ENCODE data around the gene CELSR1.

The CELSR1 gene

DNA sequence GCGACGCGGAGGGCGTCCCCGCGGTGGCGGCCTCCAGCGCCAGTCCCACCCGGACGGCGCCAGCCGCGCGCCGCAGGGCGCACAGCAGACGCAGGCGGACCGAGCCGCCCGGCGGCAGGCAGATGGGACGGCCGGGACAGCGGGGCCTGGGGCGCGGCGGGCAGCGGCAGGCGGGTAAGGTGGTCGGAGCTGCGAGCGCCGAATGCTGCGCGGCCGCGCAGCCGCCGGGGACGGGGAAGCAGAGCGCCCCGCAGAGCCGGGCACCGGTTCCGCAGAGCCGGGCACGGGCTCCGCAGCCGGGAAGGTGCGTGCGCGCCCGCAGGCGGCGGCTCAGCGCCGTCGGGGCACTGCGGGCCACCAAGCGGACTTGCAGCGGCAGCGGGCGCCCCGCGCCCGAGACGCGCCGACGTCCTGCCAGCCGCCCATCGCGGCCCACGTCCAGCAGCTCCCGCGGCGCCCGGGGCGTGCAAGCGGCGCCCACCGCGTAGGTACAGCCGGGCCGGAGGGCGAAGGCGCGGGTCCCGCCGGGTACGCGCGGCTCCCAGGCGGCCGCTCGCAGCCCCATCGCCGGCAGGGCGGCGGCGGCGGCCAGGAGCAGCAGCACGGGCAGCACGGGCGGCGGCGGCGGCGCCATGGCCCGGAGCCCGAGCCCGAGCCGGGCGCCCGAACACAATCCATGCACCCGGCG, 739 bp downstream of the CELSR1 start:
- in situ Hi-C loops (cut with HindIII; ENCODE audit: low sequenced_read_pairs) = no loop called here

DNA sequence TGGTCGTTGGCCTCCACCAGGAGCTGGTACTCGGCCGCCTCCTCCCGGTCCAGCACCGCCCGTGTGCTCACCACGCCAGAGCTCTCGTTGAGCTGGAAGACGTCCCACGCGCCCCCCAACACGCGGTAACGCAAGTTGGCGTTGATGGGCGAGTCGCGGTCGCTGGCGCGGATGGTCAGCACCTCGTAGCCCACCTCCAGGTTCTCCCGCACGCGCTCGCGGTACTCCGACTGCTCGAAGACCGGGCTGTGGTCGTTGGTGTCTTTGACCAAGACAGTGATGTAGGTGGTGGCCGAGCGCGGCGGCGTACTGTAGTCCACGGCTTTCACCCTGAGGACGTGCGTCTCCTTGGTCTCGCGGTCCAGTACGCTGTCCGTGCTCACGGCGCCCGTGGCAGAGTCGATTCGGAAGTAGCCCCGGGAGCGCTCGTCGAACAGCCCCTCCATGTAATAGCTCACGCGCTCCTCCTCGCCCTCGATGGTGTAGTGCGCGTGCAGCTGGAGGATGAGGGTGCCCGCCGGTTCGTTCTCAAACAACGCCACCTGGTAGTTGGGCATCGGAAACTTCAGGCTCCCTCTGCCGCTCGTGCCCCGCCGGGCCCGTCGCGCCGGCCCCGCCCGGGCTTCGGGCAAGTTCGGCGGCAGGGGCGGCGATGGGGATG, 1.4 kb downstream of the CELSR1 start:
- in situ Hi-C loops (cut with HindIII; ENCODE audit: low sequenced_read_pairs) = no loop called here

DNA sequence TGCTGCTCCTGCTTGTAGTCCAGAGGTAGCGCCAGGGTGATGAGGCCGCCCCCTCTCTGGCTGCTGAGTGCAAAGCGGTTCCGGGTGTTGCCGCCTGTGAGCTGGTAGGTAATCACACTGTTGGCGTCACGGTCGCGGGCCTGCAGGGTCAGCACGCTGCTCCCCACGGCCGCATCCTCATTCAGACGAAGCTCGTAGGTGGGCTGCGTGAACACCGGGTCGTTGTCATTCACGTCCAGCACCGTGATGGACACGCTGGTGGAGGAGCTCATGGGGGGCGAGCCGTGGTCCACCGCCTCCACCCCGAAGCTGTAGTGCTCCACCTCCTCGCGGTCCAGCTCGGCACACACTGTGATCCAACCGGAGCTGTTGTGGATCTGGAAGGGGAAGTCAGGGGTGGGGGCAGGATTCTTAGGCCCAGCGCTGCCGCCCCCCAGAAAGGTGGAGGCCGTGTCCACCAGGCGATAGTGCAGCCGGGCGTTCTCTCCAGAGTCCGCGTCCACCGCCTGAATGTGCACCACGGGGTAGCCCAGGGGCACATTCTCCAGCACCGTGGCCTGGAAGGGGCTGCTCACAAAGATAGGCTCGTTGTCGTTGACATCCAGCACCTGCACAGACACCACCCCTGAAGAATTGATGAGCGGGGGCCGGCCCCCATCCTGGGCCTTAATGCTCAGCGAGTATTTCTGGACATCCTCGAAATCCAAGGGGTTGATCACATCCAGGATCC, 2.4 kb downstream of the CELSR1 start:
- in situ Hi-C loops (cut with HindIII; ENCODE audit: low sequenced_read_pairs) = no loop called here

DNA sequence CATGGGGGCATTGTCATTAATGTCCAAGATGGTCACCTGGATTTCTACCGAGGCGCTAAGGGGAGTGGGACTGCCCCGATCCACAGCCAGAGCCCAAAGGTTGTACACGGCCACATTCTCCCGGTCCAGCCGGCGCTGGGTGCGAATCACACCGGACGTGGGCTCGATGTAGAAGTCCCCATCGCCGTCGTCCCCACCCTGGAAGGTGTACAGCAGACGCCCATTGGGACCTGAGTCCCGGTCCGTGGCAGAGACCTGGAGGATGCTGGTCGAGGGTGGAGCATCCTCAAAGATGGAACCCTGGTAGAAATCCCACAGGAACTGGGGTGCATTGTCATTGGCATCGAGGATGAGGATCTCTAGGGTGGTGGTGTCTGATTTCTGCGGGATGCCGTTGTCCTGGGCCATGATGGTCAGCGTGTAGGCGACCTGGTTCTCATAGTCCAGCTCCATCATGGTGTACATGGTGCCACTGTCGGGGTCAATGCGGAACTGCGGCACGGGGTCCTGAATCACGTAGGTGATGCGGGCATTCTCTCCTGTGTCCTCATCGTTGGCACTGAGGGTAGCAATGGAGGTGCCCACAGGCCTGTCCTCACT, 3.1 kb downstream of the CELSR1 start:
- in situ Hi-C loops (cut with HindIII; ENCODE audit: low sequenced_read_pairs) = no loop called here

DNA sequence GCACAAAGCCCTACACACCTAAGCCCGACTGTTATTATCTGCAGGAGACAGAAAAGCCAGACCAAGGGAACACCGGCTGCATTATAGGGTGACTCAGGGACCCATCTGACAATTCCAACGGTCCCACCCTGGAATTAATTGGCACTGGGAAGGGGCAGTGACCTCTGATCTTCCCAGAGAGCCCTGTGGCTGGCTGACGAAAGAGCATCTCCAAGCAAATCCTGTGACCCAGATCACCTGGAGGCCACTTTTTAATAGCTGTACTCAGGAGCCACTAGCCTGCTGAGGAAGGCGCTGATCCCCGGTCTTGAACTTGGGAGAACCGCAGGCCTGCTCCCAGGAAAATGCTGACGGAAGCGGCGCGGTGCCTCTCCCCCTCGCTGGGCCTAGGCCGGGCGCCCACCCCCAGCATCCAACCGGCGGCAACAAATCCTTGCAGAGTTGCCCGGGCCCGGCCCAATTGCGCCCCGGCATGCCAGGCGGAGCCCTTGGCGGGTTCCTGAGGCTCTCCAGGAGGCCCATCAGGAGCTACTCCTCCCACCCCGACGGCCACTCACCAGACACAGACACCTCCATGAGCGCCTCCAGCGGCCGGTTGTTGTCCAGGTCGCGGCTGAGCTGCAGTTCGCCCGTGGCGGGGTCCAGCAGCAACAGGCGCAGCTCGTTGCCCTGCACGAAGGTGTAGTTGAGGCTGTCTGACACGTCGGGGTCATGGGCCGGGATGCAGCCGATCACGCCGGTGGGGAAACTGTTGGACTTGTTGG, 4.2 kb downstream of the CELSR1 start:
- in situ Hi-C loops (cut with HindIII; ENCODE audit: low sequenced_read_pairs) = no loop called here

DNA sequence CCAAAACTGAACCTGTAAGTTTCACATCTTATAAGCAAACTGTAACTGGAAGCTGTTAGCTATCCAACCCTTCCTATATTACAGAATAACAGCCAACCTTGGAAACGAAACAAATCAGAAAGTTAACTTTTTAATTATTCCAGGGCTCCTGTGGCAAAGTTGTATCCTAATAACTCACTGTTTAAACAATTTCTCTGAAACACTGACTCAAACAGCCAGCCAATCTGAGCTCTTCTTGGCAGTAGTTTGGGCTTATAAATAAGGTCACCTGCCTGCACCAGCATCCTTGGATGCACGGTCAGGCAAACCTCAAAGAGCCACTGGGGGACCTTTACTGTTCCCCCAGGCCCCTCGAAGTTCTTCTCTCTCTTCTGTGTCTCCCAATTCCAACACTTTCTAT, 5.0 kb downstream of the CELSR1 start:
- in situ Hi-C loops (cut with HindIII; ENCODE audit: low sequenced_read_pairs) = no loop called here

DNA sequence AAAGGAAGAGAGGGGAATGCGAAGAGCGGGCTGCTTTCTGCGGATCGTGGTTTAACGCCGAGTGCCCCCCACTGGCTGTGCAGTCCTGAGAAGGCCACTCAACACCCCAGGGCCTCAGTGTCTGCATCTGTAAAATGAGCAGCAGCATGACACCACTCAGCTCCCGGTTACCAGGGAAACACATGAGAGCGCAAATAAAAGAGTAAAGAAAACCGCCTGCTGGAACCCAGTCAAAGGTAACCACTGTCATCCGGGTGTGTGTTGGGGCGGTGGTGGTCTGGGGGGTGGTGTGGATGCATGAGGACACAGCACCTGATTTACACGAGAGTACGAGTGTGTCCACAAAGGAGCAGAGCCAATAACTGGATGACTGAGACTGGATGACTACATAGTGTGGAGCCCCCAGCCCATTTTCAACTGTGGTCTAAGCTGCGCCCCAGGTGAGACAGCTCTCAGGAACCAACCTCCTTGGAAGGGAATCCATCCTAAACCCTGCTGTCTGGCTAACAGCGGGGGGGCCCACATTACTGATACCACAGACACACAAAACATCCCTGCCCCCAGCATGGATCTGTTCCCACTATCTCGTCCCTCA, 5.7 kb downstream of the CELSR1 start:
- in situ Hi-C loops (cut with HindIII; ENCODE audit: low sequenced_read_pairs) = no loop called here

DNA sequence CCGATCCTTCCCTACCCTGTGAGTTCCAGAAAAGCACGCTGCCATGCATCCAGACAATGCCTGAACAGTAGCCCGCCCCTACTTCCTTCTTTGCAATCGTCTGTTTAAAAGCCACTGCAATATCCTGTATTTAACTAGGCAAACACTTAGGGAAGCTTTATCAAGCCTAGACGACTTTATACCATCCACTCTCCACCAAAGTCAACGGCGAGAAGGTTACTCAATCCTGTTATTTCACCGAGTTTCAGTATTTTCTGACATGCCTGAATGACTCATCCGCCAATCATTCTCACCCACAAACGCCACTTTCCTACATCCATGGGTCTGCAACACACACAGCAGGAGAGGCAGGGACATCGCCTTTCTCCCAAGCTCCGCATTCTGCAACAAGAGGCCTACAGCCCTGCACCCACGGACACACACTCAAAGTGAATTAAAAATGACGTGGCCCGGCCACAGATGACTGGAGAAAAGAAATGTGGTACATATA, 9.3 kb downstream of the CELSR1 start:
- in situ Hi-C loops (cut with HindIII; ENCODE audit: low sequenced_read_pairs) = no loop called here

DNA sequence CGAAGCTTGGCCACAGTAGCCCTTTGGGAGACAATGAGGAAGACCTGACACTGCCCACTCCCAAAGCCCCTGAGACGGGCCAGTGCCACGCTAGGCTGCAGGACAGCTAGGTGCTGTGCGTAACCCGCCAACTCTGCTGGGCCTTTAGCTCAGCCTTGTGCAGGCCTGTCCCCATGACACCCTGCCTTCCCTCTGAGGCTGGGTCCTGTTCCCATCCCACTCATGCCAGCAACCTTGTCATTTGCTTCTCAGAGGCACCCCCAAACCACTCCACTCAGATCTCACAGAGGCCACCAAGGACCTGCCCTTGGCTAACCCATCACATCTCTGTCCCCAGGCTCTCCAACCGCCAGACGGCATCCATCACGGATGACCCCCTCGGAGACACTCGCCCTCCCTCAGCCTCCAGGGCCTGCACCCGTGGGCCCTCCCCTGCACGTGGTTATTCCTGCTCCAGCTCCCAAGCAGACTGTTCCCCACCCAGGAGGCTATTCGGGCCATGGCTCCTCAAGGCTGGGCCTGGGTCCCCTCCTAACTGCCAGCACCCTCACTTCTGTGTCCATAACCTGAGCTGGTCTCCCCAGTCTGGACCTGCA, 11.1 kb downstream of the CELSR1 start:
- in situ Hi-C loops (cut with HindIII; ENCODE audit: low sequenced_read_pairs) = no loop called here

DNA sequence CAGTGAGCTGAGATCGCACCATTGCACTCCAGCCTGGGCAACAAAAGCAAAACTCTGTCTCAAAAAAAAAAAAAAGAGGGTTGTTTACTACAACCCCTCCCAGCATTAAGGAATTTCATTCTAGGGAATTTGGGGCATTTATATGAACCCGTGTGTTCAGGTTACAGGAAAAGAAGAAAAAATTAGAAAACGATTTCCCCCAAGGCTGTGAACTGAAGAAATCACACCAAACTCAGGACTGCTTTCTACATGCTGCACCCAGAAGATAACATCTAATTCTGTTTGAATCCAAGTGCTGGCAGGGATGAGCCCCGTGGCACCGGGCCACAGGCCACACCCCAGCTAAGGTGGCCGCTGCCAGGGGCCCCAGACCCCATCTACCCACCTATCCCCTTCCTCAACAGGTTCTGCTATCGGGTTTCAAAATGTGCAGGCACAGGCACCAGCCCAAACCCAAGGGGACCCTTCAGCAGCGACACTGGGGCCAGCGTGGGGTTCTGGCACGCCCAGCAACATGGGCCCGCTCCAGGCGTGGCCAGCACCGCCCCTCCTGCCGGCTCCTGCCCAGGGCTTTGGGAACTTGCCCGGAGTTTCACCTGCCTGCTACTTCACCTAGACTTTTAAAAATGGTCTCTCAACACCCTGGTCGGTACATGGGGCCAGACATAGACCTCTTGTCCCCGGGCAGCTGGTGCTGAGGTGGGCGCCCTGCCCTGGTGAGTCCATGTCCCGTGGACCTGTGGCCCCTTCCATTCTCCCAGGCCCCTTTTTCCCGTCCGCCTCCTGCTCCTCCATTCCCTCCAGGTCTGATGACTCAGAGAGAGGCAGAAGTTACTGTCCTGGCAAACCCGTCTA, 11.8 kb downstream of the CELSR1 start:
- in situ Hi-C loops (cut with HindIII; ENCODE audit: low sequenced_read_pairs) = no loop called here

DNA sequence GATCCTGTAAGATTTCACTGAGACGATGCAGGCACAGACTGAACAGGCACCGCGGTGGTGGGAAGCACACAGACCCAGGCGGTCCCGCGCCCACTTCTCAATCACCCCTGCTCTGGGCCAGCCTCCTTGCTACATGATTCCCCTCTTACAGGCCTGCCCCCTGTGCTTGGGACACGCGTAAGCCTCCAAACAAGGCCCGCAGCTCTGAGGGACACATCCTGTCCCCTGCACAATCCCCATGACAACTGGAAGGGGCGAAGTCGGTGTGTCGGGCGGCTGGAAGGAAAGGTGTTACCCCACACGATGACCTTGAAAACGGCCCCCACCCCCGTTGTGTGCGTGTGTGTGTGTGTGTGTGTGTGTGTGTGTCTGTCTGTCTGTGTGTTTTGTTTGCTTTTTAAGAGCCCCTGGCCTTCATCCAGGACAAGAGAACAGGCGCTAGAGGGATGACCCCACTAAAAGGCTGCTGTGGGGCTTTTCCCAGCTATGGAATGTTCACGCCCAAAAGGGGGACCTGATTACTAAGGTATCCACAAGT, 13.1 kb downstream of the CELSR1 start:
- in situ Hi-C loops (cut with HindIII; ENCODE audit: low sequenced_read_pairs) = no loop called here

DNA sequence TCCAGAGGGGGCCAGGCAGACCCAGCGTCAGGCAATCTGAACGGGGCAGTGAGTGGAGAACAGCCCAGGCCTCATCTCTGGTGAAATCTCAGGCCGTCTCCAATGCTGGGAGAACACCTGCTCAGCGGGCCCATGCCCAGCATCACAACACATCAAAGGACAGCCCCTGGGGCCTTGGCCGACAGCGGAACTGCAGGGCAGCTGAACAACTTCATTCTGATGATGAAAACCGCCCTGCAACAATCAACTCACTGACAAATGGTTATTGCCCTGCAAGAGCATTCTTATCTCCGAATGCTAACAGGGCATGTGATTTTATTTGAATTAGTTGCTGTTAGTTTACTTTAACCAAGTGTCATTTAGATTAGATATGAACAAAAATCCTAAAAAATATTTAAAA, 14.6 kb downstream of the CELSR1 start:
- in situ Hi-C loops (cut with HindIII; ENCODE audit: low sequenced_read_pairs) = no loop called here

DNA sequence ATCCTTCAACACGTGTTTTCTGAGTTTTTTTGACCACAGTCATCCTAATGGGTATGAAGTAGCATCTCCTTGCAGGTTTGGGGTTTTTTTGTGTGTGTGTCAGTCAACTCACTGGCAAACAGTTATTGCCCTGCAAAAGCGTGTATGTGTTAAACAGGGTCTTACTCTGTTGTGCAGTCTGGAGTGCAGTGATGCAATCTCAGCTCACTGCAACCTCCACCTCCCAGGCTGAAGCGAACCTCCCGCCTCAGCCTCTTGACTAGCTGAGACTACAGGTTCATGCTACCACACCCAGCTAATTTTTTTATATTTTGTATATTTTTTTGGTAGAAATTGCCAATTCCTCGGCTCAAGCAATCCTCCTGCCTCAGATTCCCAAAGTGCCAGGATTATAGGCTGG, 15.4 kb downstream of the CELSR1 start:
- in situ Hi-C loops (cut with HindIII; ENCODE audit: low sequenced_read_pairs) = no loop called here

DNA sequence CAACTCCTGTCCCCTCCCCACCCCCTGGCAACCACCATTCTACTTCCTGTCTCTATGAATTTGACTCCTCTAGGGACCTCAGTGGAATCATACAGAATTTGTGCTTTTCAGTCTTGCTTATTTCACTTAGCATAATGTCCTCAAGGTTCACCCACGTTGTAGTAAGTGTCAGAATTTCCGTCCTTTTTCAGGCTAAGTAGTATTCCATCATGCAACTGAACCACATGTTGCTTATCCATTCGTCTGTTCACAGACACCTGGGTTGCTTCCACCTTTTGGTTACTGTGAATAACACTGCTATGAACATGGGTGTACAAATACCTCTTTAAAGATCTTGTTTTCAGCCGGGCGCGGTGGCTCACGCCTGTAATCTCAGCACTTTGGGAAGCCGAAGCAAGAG, 16.5 kb downstream of the CELSR1 start:
- in situ Hi-C loops (cut with HindIII; ENCODE audit: low sequenced_read_pairs) = no loop called here

DNA sequence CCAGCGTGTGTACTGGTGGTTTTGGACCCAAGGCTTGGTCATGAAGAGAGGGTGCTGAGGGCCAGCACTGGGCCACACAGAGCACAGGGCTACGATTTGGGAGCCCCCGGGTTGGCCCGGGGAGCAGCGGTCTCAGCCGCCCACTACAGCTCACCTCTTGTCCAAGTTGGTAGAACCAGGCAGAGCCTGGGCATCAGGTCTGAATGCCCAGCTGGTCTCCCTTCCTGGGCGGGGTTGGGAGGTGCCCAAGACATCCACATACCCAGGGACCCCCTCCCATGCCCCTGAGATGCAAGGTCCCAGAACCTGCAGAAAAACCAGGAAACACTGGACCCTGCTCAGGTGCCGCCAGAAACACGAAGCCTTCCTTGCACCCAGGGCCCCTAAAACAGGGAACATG, 18.0 kb downstream of the CELSR1 start:
- in situ Hi-C loops (cut with HindIII; ENCODE audit: low sequenced_read_pairs) = no loop called here

DNA sequence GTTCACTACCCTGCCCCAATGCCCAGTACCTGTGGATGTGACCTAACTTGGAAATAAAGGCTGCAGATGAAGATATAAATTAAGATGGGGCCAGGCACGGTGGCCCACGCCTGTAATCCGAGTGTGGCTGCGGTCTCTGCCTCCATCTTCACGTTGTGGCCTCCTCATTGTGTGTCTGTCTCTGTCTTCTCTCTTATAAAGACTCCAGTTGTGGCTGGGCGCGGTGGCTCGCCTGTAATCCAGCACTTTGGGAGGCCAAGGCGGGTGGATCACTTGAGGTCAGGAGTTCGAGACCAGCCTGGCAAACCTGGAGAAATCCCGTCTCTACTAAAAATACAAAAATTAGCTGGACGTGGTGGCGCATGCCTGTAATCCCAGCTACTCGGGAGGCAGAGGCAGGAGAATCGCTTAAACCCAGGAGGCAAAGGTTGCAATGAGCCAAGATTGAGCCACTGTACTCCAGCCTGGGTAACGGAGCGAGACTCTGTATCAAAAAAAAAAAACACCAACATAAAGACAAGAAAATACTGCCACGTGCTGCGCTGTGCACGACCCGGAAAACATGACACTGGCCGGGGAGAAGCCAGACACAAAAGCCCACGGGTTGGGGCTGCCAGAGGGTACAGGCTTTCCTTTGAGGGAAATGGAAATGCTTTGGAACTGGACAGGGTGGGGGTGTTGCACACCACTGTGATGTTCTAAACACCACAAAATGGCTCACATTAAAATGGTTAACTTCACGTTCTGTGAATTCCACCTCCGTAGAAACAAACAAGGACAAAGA, 18.7 kb downstream of the CELSR1 start:
- in situ Hi-C loops (cut with HindIII; ENCODE audit: low sequenced_read_pairs) = no loop called here

DNA sequence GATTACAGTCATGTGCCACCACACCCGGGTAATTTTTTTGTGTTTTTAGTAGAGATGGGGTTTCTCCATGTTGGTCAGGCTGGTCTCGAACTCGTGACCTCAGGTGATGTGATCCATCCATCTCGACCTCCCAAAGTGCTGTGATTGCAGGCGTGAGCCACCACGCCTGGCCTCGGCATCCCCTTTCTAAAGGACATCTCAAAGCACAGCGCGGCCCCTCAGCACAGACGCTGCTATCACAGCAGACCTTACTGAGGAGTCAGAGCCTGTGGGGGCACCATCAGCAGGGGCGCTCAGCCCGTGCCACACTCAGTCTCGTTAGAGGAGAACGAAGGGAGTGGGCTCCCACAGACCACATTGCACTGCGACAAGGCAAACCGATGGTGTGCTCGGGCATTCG, 19.4 kb downstream of the CELSR1 start:
- in situ Hi-C loops (cut with HindIII; ENCODE audit: low sequenced_read_pairs) = no loop called here

DNA sequence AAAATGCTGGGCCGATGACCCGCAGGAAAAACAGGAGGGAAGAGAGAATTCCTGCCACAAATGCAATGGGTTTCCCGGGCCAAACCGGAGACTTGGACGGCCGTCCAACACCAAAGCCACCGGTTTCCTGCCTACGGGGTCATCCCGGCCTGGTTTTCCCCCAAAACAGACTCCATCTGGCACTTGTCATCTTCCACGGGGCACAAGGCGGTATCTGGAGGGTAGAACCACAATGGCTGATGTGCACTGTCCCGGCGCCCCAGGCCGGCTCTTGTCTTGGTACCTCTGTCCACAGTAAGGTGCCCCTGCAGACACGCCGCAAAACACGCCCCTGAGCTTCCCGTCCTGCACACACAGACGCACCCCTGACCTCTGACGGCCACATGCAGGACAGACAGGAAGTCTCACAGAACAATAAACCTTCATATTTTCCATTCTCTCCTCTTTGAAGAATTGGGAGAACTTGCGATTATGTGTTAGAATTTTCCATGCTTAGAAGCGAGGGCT, 20.1 kb downstream of the CELSR1 start:
- in situ Hi-C loops (cut with HindIII; ENCODE audit: low sequenced_read_pairs) = no loop called here

Data from DLD1 (cell line).